ENCODE results near the gene KRT6B. TPM values are rescaled to one million over a fixed set of nuclear protein-coding genes. Genes with fewer than 3 reads are reported as not detected.
"Not testable (repeated sequence)": the region's sequence is repeated elsewhere in the genome, so short reads cannot be mapped to it uniquely, and the experiment has no call there.

Gene KRT6B
- total and polyA plus RNA-seq, 2 donors (not counting 3 experiments of a cell fraction or from before 2014, with no cell fraction given), result 0.03 TPM; not detected in 1

DNA sequence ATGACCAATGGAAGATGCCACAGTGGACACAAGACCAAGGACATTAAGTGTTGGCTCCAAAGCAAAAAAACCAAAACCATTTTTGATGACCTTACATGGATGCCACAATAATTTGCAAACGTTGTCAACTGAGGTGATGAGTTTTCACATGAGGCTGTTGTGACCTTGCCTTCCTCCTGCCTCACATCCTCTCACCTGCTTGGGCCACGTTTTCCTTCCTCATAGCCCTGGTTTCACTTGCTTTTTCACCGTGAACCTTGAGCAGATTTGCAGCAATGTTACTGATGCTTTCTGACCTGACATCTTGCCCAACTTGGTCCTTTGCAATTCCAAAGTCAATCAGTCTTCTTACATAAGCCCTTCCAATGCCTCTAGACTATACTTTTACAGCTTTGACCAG is 3.7 kb downstream of the KRT6B start:
- dilution Hi-C loops (cut with MboI; ENCODE audit: extremely low pct_ligation_motif_present, low sequenced_read_pairs), result no loop called here
- Histone ChIP-seq H3K9me1 (replicated peaks; ENCODE audit: control insufficient read depth, extremely low read depth, insufficient read depth, low read length) (no peaks in the 10 kb centered on the region), H4K20me1 (replicated peaks; ENCODE audit: control insufficient read depth, extremely low read depth, insufficient read depth, low read length) (no peaks in the 10 kb centered on the region), H3K27ac (ENCODE audit: insufficient read depth, low read depth, low read length) (no peak overlapping the region), H3K27me3 (ENCODE audit: control insufficient read depth in 2 of 2, insufficient read depth in 2 of 2, low read length in 2 of 2) (peaks cover 2 to 7% of the 10 kb centered on the region in 2 experiments), H3K4me3 (replicated peaks in 1 of 3; ENCODE audit: insufficient read depth in 1 of 3, low read depth in 1 of 3, low read length in 3 of 3) (no peak overlapping the region), H3K36me3 (ENCODE audit: control insufficient read depth in 2 of 2, extremely low read depth in 1 of 2, insufficient read depth in 2 of 2, low read length in 2 of 2) (no peaks in the 10 kb centered on the region), H3K4me1 (ENCODE audit: control insufficient read depth, extremely low read depth, insufficient read depth, low read length) (no peaks in the 10 kb centered on the region), H3K4me2 (ENCODE audit: insufficient read depth, low read length) (no peak overlapping the region), H2AFZ (ENCODE audit: low read depth, low read length) (no peak overlapping the region), H3K79me2 (ENCODE audit: control insufficient read depth, insufficient read depth, low read length) (no peaks in the 10 kb centered on the region), H3K9me3 (replicated peaks; ENCODE audit: control insufficient read depth, insufficient read depth, low read length) (no peaks in the 10 kb centered on the region), H3K9ac (replicated peaks; ENCODE audit: extremely low read depth, insufficient read depth, low read length) (no peak overlapping the region)
- BruUV-seq (replicated peaks), result no TSS peak
- FAIRE-seq (no peak), DNase-seq (ENCODE audit: low read depth, low spot score) (no peak)
- POLR2A ChIA-PET, result no interaction called here
- TF ChIP-seq GATA2 (IDR thresholded peaks at IDR 0.05; ENCODE audit: insufficient read depth, insufficient read length, low read depth, low read length), result no peak
- TF ChIP-seq JUN (IDR thresholded peaks at IDR 0.05; ENCODE audit: borderline replicate concordance, insufficient read depth, insufficient read length, low read depth), result no peak
- TF ChIP-seq POLR2A (IDR thresholded peaks at IDR 0.05; ENCODE audit: low read depth, low read length), result no peak
- no peak for TF ChIP-seq POLR2AphosphoS5 (IDR thresholded peaks at IDR 0.05; ENCODE audit: insufficient read depth, low read depth, low read length)
- TF ChIP-seq, protein P1, sequence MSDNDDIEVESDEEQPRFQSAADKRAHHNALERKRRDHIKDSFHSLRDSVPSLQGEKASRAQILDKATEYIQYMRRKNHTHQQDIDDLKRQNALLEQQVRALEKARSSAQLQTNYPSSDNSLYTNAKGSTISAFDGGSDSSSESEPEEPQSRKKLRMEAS (IDR thresholded peaks at IDR 0.05; ENCODE audit: insufficient read depth, insufficient read length), result no peak
- TF ChIP-seq EZH2 (IDR thresholded peaks at IDR 0.05; ENCODE audit: borderline replicate concordance, low read depth, low read length, severe bottlenecking), result no peak
- TF ChIP-seq, protein P2, sequence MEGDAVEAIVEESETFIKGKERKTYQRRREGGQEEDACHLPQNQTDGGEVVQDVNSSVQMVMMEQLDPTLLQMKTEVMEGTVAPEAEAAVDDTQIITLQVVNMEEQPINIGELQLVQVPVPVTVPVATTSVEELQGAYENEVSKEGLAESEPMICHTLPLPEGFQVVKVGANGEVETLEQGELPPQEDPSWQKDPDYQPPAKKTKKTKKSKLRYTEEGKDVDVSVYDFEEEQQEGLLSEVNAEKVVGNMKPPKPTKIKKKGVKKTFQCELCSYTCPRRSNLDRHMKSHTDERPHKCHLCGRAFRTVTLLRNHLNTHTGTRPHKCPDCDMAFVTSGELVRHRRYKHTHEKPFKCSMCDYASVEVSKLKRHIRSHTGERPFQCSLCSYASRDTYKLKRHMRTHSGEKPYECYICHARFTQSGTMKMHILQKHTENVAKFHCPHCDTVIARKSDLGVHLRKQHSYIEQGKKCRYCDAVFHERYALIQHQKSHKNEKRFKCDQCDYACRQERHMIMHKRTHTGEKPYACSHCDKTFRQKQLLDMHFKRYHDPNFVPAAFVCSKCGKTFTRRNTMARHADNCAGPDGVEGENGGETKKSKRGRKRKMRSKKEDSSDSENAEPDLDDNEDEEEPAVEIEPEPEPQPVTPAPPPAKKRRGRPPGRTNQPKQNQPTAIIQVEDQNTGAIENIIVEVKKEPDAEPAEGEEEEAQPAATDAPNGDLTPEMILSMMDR (IDR thresholded peaks at IDR 0.05; ENCODE audit: extremely low read depth in 1 of 2, insufficient read depth in 1 of 2, low read depth in 1 of 2, low read length in 2 of 2), result no peak
- TF ChIP-seq FOS (IDR thresholded peaks at IDR 0.05; ENCODE audit: borderline replicate concordance, insufficient read depth, low read length), result no peak
- no peak for TF ChIP-seq MYC (IDR thresholded peaks at IDR 0.05; ENCODE audit: low read depth, low read length)
- intact Hi-C loops (cut with micrococcal nuclease), result no loop called here
- CTCF ChIA-PET, result no interaction called here

DNA sequence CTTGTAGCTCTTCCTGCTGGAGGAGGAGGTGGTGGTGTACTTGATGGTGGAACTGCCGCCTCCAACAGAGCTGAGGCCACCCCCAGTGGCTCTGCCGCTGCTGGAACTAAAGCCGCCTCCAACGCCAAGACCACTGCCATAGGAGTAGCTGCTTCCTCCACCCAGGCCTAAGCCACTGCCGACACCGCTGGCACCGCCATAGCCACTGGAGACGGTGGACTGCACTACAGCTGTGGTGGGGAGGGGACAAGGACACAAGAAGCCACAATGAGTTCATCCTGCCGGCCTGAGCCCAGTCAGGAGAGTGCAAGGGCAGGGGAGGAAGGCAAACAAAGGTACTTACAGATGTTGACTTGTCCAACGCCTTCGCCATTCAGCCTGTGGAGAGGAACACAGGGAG is 4.8 kb downstream of the KRT6B start:
- BruUV-seq (replicated peaks); dilution Hi-C loops (cut with MboI; ENCODE audit: extremely low pct_ligation_motif_present, low sequenced_read_pairs); POLR2A ChIA-PET; H3K27ac ChIP-seq (ENCODE audit: insufficient read depth, low read depth, low read length); H3K4me1 ChIP-seq (ENCODE audit: control insufficient read depth, extremely low read depth, insufficient read depth, low read length); H3K9ac ChIP-seq (replicated peaks; ENCODE audit: extremely low read depth, insufficient read depth, low read length); H3K9me1 ChIP-seq (replicated peaks; ENCODE audit: control insufficient read depth, extremely low read depth, insufficient read depth, low read length); FAIRE-seq; H3K4me3 ChIP-seq (replicated peaks in 1 of 3; ENCODE audit: insufficient read depth in 1 of 3, low read depth in 1 of 3, low read length in 3 of 3); DNase-seq (ENCODE audit: low read depth, low spot score); H3K36me3 ChIP-seq (ENCODE audit: control insufficient read depth in 2 of 2, extremely low read depth in 1 of 2, insufficient read depth in 2 of 2, low read length in 2 of 2); CTCF ChIA-PET; H3K79me2 ChIP-seq (ENCODE audit: control insufficient read depth, insufficient read depth, low read length); H3K27me3 ChIP-seq (ENCODE audit: control insufficient read depth in 2 of 2, insufficient read depth in 2 of 2, low read length in 2 of 2); H3K9me3 ChIP-seq (replicated peaks; ENCODE audit: control insufficient read depth, insufficient read depth, low read length); H2AFZ ChIP-seq (ENCODE audit: low read depth, low read length); intact Hi-C loops (cut with micrococcal nuclease); H4K20me1 ChIP-seq (replicated peaks; ENCODE audit: control insufficient read depth, extremely low read depth, insufficient read depth, low read length); H3K4me2 ChIP-seq (ENCODE audit: insufficient read depth, low read length): not testable (repeated sequence)
